Endodermal cell (in vitro differentiated cells): Measurements from ENCODE around the gene COQ8A. TPM values are rescaled to one million over a fixed set of nuclear protein-coding genes. Genes with fewer than 3 reads are reported as not detected.

Experiments
- DNase-seq: peaks from one replicate; pipeline ENCODE4 v3.0.0-alpha.2; 2017
- H3K27ac ChIP-seq: 2 replicates; pipeline ENCODE4 v1.5.1; 2013; ENCODE audit warnings: mild to moderate bottlenecking, low read depth, low read length, moderate library complexity
- H3K27me3 ChIP-seq: 2 replicates; pipeline ENCODE4 v1.6.1; 2013; ENCODE audit warnings: mild to moderate bottlenecking, low read length, moderate library complexity; ENCODE audit not compliant: insufficient read depth, control insufficient read depth, poor library complexity, severe bottlenecking
- H3K36me3 ChIP-seq: 2 replicates; pipeline ENCODE4 v1.7.0; 2013; ENCODE audit warnings: mild to moderate bottlenecking, low read length, moderate library complexity; ENCODE audit not compliant: control insufficient read depth, insufficient read depth
- H3K4me1 ChIP-seq: one replicate; pipeline ENCODE4 v1.7.0; 2013; ENCODE audit warnings: low read length; ENCODE audit not compliant: control insufficient read depth, insufficient read depth
- H3K4me3 ChIP-seq: 2 replicates; pipeline ENCODE4 v1.5.1; 2013; ENCODE audit warnings: mild to moderate bottlenecking, low read length, moderate library complexity
- H3K9ac ChIP-seq: 2 replicates; pipeline ENCODE4 v1.6.1; 2013; ENCODE audit warnings: mild to moderate bottlenecking, low read length, moderate library complexity; ENCODE audit not compliant: poor library complexity, severe bottlenecking; ENCODE audit errors: extremely low read depth
- H3K9me3 ChIP-seq: 2 replicates; pipeline ENCODE4 v1.6.1; 2013; ENCODE audit warnings: mild to moderate bottlenecking, low read length, moderate library complexity; ENCODE audit not compliant: control insufficient read depth
- H3K27ac Mint-ChIP-seq: 2 replicates; pipeline ENCODE4 v1.8.0; 2020; ENCODE audit warnings: mixed read lengths
- H3K27me3 Mint-ChIP-seq: 2 replicates; pipeline ENCODE4 v1.8.0; 2021; ENCODE audit warnings: mild to moderate bottlenecking, mixed read lengths; ENCODE audit not compliant: insufficient read depth
- H3K36me3 Mint-ChIP-seq: 2 replicates; pipeline ENCODE4 v1.8.0; 2020; ENCODE audit warnings: low read depth, mixed read lengths
- H3K4me1 Mint-ChIP-seq: 2 replicates; pipeline ENCODE4 v1.8.0; 2020; ENCODE audit warnings: mixed read lengths
- H3K4me3 Mint-ChIP-seq: 2 replicates; pipeline ENCODE4 v1.8.0; 2020; ENCODE audit warnings: mild to moderate bottlenecking, moderate library complexity, mixed read lengths
- H3K9me3 Mint-ChIP-seq: 2 replicates; pipeline ENCODE4 v1.8.0; 2020; ENCODE audit warnings: mild to moderate bottlenecking, mixed read lengths
- WGBS, 2 experiments: methylation state at CpG; one replicate each; pipeline versions ENCODE4 v1.1.5 to v1.1.7; 2013; ENCODE audit warnings: missing lambda C conversion rate in 2 of 2, mixed read lengths in 1 of 2; ENCODE audit not compliant: insufficient coverage in 1 of 2, insufficient read length in 1 of 2; 5-methylcytosine and 5-hydroxymethylcytosine counted together
- total RNA-seq, 2 donors: library from RNA; stranded (reverse); fragmentation: NEBNext Ultra II Directional in 1 of 2; extraction: Animal tissue kit (Norgen Biotek cat#: 25700) in 1 of 2; gene quantifications; 2 replicates in 1 of 2; 3 replicates in 1 of 2; pipeline ENCODE4 v1.2.1, GENCODE V29; 2021
- TF ChIP-seq, protein P1 (sequence below): fragments of 200-600 bp; sonication (generic); conservative IDR thresholded peaks from 2 replicates; pipeline ENCODE4 v1.5.0; 2021; ENCODE audit warnings: antibody characterized with exemption, mild to moderate bottlenecking

The COQ8A gene
- total RNA-seq, 2 donors from 2014 or later = 6.6 to 14.9 TPM

DNA sequence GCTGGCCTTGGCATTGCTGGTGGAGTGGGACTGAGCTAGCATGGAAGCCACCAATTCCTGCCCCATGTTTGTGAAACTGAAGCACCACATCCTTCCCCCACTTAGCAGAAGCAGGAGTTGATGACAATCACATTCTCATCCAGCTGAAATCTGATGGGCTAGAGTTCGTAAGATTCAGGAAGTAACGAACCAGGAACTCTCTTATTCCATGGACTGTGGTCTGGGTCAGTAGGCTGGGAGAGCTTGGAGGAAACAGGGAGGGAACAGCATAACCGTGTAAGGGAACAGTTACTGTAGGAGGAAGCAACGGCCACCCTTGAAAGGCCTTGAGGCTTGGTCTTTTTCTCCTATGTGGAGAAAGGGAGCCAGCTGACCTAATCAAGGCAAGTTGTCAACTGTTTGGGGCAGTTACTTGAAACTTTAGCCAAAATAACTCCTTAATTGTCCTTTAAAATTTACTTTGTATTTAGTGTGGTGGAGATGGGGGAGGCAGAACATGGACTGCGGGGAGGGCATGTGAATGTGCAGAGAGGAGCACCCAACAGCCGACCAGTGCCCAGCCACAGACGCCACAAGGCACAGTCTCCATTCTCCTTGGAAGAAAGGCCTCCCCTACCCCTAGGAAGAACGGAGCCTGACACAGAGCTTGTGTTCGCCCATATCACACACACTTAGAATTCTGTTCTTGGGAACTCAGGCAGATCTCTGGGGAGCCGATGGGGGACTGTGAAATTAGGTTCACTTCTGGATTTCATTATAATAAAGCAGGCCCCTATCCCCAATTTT is 2.0 kb upstream of the COQ8A start:
- no peak overlapping the region for H3K27ac ChIP-seq

DNA sequence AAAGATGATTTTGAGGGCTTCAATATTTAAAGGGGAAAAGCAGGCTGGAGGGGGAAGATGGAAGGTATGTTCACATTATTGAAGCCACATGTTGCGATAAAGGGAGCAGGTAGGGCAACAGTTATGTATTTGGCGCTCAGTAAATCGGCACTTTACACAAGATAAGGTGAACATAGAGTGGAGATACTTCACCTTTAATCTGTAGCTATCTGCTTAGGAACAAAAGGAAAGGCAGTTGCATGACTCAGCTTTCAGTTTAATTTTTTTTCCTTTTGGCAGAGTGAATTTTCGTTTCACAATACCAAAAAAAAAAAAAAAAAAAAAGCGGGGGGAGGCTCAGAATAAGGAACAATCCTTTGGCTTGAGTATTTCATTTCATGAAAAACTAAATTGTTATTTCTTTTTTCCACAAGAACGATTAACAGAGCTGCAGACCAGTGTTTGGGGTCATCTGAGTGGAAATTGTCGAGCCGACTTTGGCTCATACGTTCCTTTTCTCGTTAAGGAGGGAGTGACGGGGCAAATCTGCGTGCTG is 1.1 kb upstream of the COQ8A start:
- peak overlapping the region; percentile 87 for H3K4me3 ChIP-seq
- H3K27ac ChIP-seq = peak overlapping the region; percentile 95
- no peaks in the 10 kb centered on the region for H3K36me3 Mint-ChIP-seq
- H3K27me3 Mint-ChIP-seq = peaks cover 38% of the 10 kb centered on the region
- H3K27ac Mint-ChIP-seq = peak overlapping the region; percentile 91
- no peaks in the 10 kb centered on the region for H3K4me1 ChIP-seq
- H3K4me3 Mint-ChIP-seq = peak overlapping the region; percentile 63
- WGBS, 2 experiments = 30 to 60% methylated on average over 5 to 12 of the region's 12 CpGs
- TF ChIP-seq, protein P1, sequence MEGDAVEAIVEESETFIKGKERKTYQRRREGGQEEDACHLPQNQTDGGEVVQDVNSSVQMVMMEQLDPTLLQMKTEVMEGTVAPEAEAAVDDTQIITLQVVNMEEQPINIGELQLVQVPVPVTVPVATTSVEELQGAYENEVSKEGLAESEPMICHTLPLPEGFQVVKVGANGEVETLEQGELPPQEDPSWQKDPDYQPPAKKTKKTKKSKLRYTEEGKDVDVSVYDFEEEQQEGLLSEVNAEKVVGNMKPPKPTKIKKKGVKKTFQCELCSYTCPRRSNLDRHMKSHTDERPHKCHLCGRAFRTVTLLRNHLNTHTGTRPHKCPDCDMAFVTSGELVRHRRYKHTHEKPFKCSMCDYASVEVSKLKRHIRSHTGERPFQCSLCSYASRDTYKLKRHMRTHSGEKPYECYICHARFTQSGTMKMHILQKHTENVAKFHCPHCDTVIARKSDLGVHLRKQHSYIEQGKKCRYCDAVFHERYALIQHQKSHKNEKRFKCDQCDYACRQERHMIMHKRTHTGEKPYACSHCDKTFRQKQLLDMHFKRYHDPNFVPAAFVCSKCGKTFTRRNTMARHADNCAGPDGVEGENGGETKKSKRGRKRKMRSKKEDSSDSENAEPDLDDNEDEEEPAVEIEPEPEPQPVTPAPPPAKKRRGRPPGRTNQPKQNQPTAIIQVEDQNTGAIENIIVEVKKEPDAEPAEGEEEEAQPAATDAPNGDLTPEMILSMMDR = no peak
- peaks cover 36% of the 10 kb centered on the region for H3K27me3 ChIP-seq
- H3K9me3 ChIP-seq = peaks cover 16% of the 10 kb centered on the region
- no peak for DNase-seq
- H3K9ac ChIP-seq = peak overlapping the region; percentile 64
- H3K9me3 Mint-ChIP-seq = peaks cover 9% of the 10 kb centered on the region
- H3K36me3 ChIP-seq = no peaks in the 10 kb centered on the region
- peaks cover 7% of the 10 kb centered on the region for H3K4me1 Mint-ChIP-seq

More for the DNA sequence above, 2.0 kb upstream of the COQ8A start:
- Histone ChIP-seq H3K36me3 (no peaks in the 10 kb centered on the region), H3K4me1 (no peaks in the 10 kb centered on the region), H3K4me3 (no peak overlapping the region), H3K9me3 (peaks cover 20% of the 10 kb centered on the region), H3K27me3 (peaks cover 27% of the 10 kb centered on the region), H3K9ac (no peak overlapping the region)
- no peaks in the 10 kb centered on the region for H3K36me3 Mint-ChIP-seq
- peaks cover 5% of the 10 kb centered on the region for H3K4me1 Mint-ChIP-seq
- H3K9me3 Mint-ChIP-seq = peaks cover 9% of the 10 kb centered on the region
- DNase-seq = no peak
- H3K27me3 Mint-ChIP-seq = peaks cover 29% of the 10 kb centered on the region
- H3K27ac Mint-ChIP-seq = peak overlapping the region; percentile 91
- 95 to 100% methylated on average over 3 to 10 of the region's 10 CpGs for WGBS, 2 experiments
- peak overlapping the region; percentile 63 for H3K4me3 Mint-ChIP-seq
- TF ChIP-seq, protein P1 = no peak

DNA sequence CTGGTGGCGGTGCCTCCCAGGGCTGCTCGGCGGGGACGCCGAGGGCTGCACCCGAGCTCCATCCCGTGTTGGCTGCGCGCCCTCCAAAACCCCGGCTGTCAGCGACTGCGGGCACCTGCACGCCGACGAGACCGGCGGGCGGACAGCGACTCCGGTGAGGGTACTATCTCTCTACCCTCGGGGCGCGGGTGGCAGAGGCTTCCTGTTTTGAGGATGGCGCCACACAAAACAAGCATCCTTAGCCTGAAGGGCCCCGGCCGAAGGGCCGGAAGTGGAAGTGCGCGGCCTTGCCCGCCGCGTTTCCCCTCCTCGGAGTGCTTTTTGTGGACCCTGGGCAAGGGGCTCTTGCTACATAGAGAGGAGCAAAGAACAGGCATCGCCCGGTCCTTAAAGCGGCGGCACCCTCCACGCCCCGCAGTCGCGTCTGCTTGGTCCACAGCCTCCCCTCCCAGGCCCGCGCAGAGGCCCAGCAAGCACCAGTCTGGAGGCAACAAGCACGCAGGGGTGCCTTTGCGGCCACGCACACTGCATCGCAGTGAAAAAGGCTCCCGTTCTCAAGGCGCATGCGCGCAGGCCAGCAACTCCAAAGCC is 561 bp upstream of the COQ8A start:
- peaks cover 12% of the 10 kb centered on the region for H3K4me1 Mint-ChIP-seq
- peaks cover 41% of the 10 kb centered on the region for H3K27me3 ChIP-seq
- H3K36me3 Mint-ChIP-seq = no peaks in the 10 kb centered on the region
- H3K4me3 Mint-ChIP-seq = peak overlapping the region; percentile 63
- peak overlapping the region; percentile 87 for H3K4me3 ChIP-seq
- no peaks in the 10 kb centered on the region for H3K36me3 ChIP-seq
- peak overlapping the region; percentile 64 for H3K9ac ChIP-seq
- H3K27me3 Mint-ChIP-seq = peaks cover 43% of the 10 kb centered on the region
- DNase-seq = no peak
- H3K27ac Mint-ChIP-seq = peak overlapping the region; percentile 91
- TF ChIP-seq, protein P1 = no peak
- H3K9me3 ChIP-seq = peaks cover 10% of the 10 kb centered on the region
- 1% methylated on average over 40 to 51 of the region's 51 CpGs for WGBS, 2 experiments
- H3K27ac ChIP-seq = peak overlapping the region; percentile 95
- H3K9me3 Mint-ChIP-seq = peaks cover 7% of the 10 kb centered on the region
- H3K4me1 ChIP-seq = no peaks in the 10 kb centered on the region
